Activated CD8-positive, alpha-beta T cell treated with anti-CD3 and anti-CD28 coated beads, Interleukin-2, amount 10 ng/mL, durations not matched to agents 7 days and 5 days (primary cell): ENCODE results near the gene DPM1. TPM values are rescaled to one million over a fixed set of nuclear protein-coding genes. Genes with fewer than 3 reads are reported as not detected.
A peak's percentile ranks its signal among the peaks of the same experiment; 100 is the strongest.

ENCODE experiments used
- ATAC-seq: fragments of 150-1000 bp; cut with Tn5 transposase; one replicate; pipeline ENCODE4 v1.10.0; 2021; ENCODE audit warnings: moderate library complexity
- CTCF ChIA-PET: fragments of 350-600 bp; sonication (Branson Sonifier 250); formaldehyde crosslinking; loops from one replicate; lab custom pipeline; 2021; ENCODE audit warnings: antibody characterized with exemption; lab: Charles Lee
- POLR2A ChIA-PET: fragments of 350-600 bp; sonication (Branson Sonifier 250); formaldehyde crosslinking; loops from one replicate; lab custom pipeline; 2021; ENCODE audit warnings: antibody characterized with exemption; lab: Charles Lee
- DNase-seq: peaks from one replicate; pipeline ENCODE4 v3.0.0-alpha.2; 2020
- H3K27ac Mint-ChIP-seq: one replicate; pipeline ENCODE4 v1.8.0; 2021; ENCODE audit warnings: mild to moderate bottlenecking, mixed read lengths
- H3K27me3 Mint-ChIP-seq: one replicate; pipeline ENCODE4 v1.8.0; 2021; ENCODE audit warnings: low read depth, mixed read lengths
- H3K36me3 Mint-ChIP-seq: one replicate; pipeline ENCODE4 v1.8.0; 2021; ENCODE audit warnings: low read depth, mixed read lengths
- H3K4me1 Mint-ChIP-seq: one replicate; pipeline ENCODE4 v1.8.0; 2021; ENCODE audit warnings: low read depth, mixed read lengths
- H3K4me3 Mint-ChIP-seq: one replicate; pipeline ENCODE4 v1.8.0; 2021; ENCODE audit warnings: mild to moderate bottlenecking, mixed read lengths
- H3K9me3 Mint-ChIP-seq: one replicate; pipeline ENCODE4 v1.8.0; 2022; ENCODE audit warnings: mixed read lengths; ENCODE audit not compliant: insufficient read depth
- total RNA-seq, 2 experiments: library from RNA; stranded (reverse); gene quantifications; one replicate each; pipeline ENCODE4 v1.2.3, GENCODE V29; 2021

The DPM1 gene
- total RNA-seq, 2 experiments from 2014 or later, result 50.6 to 53.0 TPM

- DNase-seq (no peak), ATAC-seq (no peak)
- no peaks in the 10 kb centered on the region for H3K27me3 Mint-ChIP-seq
- ChIA-PET POLR2A (interaction anchor here (0.6 to 0.7 kb wide), 2 partner anchors 12 to 100 kb away, joined by 3 read pairs; partner anchors contain the start of gene BCAS4), CTCF (interaction anchor here (1.1 to 5.3 kb wide), 6 partner anchors 16 to 100 kb away, joined by 3 to 27 read pairs (median 4); partner anchors contain the start of gene BCAS4)
- peaks cover 3% of the 10 kb centered on the region for H3K4me1 Mint-ChIP-seq
- H3K4me3 Mint-ChIP-seq, result no peak overlapping the region
- H3K36me3 Mint-ChIP-seq, result peaks cover 66% of the 10 kb centered on the region
- H3K9me3 Mint-ChIP-seq, result no peaks in the 10 kb centered on the region
- H3K27ac Mint-ChIP-seq, result no peak overlapping the region
Observed at GRCh38 chr20:50895111-50895830, 63.1 kb downstream of the DPM1 start.

- Mint-ChIP-seq H3K4me3 (no peak overlapping the region), H3K9me3 (no peaks in the 10 kb centered on the region), H3K27me3 (no peaks in the 10 kb centered on the region), H3K27ac (no peak overlapping the region), H3K36me3 (peaks cover 66% of the 10 kb centered on the region), H3K4me1 (peaks cover 3% of the 10 kb centered on the region)
- ChIA-PET CTCF (no interaction called here), POLR2A (no interaction called here)
- ATAC-seq (no peak), DNase-seq (no peak)
Observed at GRCh38 chr20:50893620-50894019, 64.7 kb downstream of the DPM1 start.

- peaks cover 3% of the 10 kb centered on the region for H3K4me1 Mint-ChIP-seq
- no peaks in the 10 kb centered on the region for H3K9me3 Mint-ChIP-seq
- ChIA-PET POLR2A (interaction anchor here (1.9 kb wide), 1 partner anchor 98 kb away, joined by 5 read pairs; the partner anchor contains the start of gene BCAS4), CTCF (interaction anchor here (1.5 to 1.6 kb wide), 2 partner anchors 89 to 98 kb away, joined by 3 to 5 read pairs; no protein-coding TSS in a partner anchor)
- H3K4me3 Mint-ChIP-seq, result no peak overlapping the region
- no peak for DNase-seq
- H3K27ac Mint-ChIP-seq, result no peak overlapping the region
- no peak for ATAC-seq
- H3K36me3 Mint-ChIP-seq, result peaks cover 63% of the 10 kb centered on the region
- H3K27me3 Mint-ChIP-seq, result no peaks in the 10 kb centered on the region
Observed at GRCh38 chr20:50892394-50892793, 65.9 kb downstream of the DPM1 start.

GRCh38 chr20:50891138-50891537 is 67.2 kb downstream of the DPM1 start:
- H3K36me3 Mint-ChIP-seq, result peaks cover 58% of the 10 kb centered on the region
- DNase-seq (no peak), ATAC-seq (no peak)
- H3K27ac Mint-ChIP-seq, result peak overlapping the region; percentile 18
- no peaks in the 10 kb centered on the region for H3K27me3 Mint-ChIP-seq
- no peak overlapping the region for H3K4me3 Mint-ChIP-seq
- peaks cover 3% of the 10 kb centered on the region for H3K4me1 Mint-ChIP-seq
- no peaks in the 10 kb centered on the region for H3K9me3 Mint-ChIP-seq
- POLR2A ChIA-PET, result interaction anchor here (1.1 kb wide), 1 partner anchor 20 kb away, joined by 3 read pairs; no protein-coding TSS in a partner anchor
- CTCF ChIA-PET, result interaction anchor here (1.1 to 1.6 kb wide), 4 partner anchors 9 to 142 kb away, joined by 3 to 10 read pairs (median 3); partner anchors contain the start of gene BCAS4

- DNase-seq (no peak), ATAC-seq (no peak)
- Mint-ChIP-seq H3K36me3 (peaks cover 55% of the 10 kb centered on the region), H3K27me3 (no peaks in the 10 kb centered on the region), H3K9me3 (no peaks in the 10 kb centered on the region), H3K4me1 (peaks cover 5% of the 10 kb centered on the region), H3K4me3 (no peak overlapping the region), H3K27ac (no peak overlapping the region)
- ChIA-PET CTCF (interaction anchor here (0.9 to 1.6 kb wide), 2 partner anchors 42 to 93 kb away, joined by 7 to 8 read pairs; partner anchors contain the start of gene BCAS4), POLR2A (interaction anchor here (0.6 kb wide), 1 partner anchor 23 kb away, joined by 3 read pairs; no protein-coding TSS in a partner anchor)
Observed at GRCh38 chr20:50887576-50887975, 70.8 kb downstream of the DPM1 start.

- ATAC-seq (no peak), DNase-seq (no peak)
- H3K36me3 Mint-ChIP-seq, result peaks cover 45% of the 10 kb centered on the region
- ChIA-PET CTCF (interaction anchor here (2.9 kb wide), 1 partner anchor 43 kb away, joined by 7 read pairs; no protein-coding TSS in a partner anchor), POLR2A (no interaction called here)
- H3K4me1 Mint-ChIP-seq, result peaks cover 2% of the 10 kb centered on the region
- H3K4me3 Mint-ChIP-seq, result no peak overlapping the region
- H3K27me3 Mint-ChIP-seq, result no peaks in the 10 kb centered on the region
- H3K27ac Mint-ChIP-seq, result no peak overlapping the region
- no peaks in the 10 kb centered on the region for H3K9me3 Mint-ChIP-seq
Observed at GRCh38 chr20:50886184-50886790, 72.0 kb downstream of the DPM1 start.

- DNase-seq, result no peak
- Mint-ChIP-seq H3K27me3 (no peaks in the 10 kb centered on the region), H3K9me3 (no peaks in the 10 kb centered on the region), H3K27ac (peak overlapping the region; percentile 25), H3K36me3 (peaks cover 43% of the 10 kb centered on the region), H3K4me3 (no peak overlapping the region), H3K4me1 (peaks cover 2% of the 10 kb centered on the region)
- ATAC-seq, result no peak
- CTCF ChIA-PET, result interaction anchor here (2.9 kb wide), 1 partner anchor 43 kb away, joined by 7 read pairs; no protein-coding TSS in a partner anchor
- POLR2A ChIA-PET, result no interaction called here
Observed at GRCh38 chr20:50885781-50886180, 72.6 kb downstream of the DPM1 start.

GRCh38 chr20:50885068-50885467 is 73.3 kb downstream of the DPM1 start:
- Mint-ChIP-seq H3K27ac (peak overlapping the region; percentile 25), H3K4me1 (peaks cover 2% of the 10 kb centered on the region), H3K9me3 (no peaks in the 10 kb centered on the region), H3K27me3 (no peaks in the 10 kb centered on the region), H3K4me3 (no peak overlapping the region), H3K36me3 (peaks cover 41% of the 10 kb centered on the region)
- ATAC-seq (peak; percentile 32), DNase-seq (no peak)
- POLR2A ChIA-PET, result no interaction called here
- CTCF ChIA-PET, result interaction anchor here (1.5 to 2.9 kb wide), 2 partner anchors 44 to 90 kb away, joined by 7 to 12 read pairs; partner anchors contain the start of gene BCAS4

Other genes starting within 250 kb of the DPM1 start
- 1 to 10 TPM; 4.3 to 6.0 TPM for gene PARD6B, start 227.0 kb downstream of the DPM1 start, total RNA-seq
- 10 to 100 TPM; 29.3 to 32.6 TPM for gene BCAS4, start 163.5 kb downstream of the DPM1 start, total RNA-seq
- 10 to 100 TPM; 62.5 to 67.6 TPM for gene ADNP, start 27.1 kb downstream of the DPM1 start, total RNA-seq
- gene MOCS3, start 286 bp upstream of the DPM1 start, total RNA-seq, result 1 to 10 TPM; 4.8 to 5.7 TPM
- gene KCNG1, start 64.6 kb upstream of the DPM1 start, total RNA-seq, result not detected